Jurkat, Clone E6-1 (cell line): ENCODE measurements around the gene KARS1.
"Not testable (repeated sequence)": the region's sequence is repeated elsewhere in the genome, so short reads cannot be mapped to it uniquely, and the experiment has no call there.

Experiments
- DNase-seq: peaks from one replicate; pipeline ENCODE4 v3.0.0-alpha.2; 2011; ENCODE audit warnings: low read depth, low spot score
- H3K4me3 ChIP-seq: 2 replicates; pipeline ENCODE4 v1.5.1; 2011; ENCODE audit warnings: mild to moderate bottlenecking, low read length, control low read depth, moderate library complexity

KARS1 gene

GRCh38 chr16:75591927-75592326, 55.5 kb downstream of the KARS1 start:
- H3K4me3 ChIP-seq, DNase-seq: not testable (repeated sequence)

- DNase-seq: no peak
- no peak overlapping the region for H3K4me3 ChIP-seq
Measured at GRCh38 chr16:75590920-75591843, 56.3 kb downstream of the KARS1 start.

DNA sequence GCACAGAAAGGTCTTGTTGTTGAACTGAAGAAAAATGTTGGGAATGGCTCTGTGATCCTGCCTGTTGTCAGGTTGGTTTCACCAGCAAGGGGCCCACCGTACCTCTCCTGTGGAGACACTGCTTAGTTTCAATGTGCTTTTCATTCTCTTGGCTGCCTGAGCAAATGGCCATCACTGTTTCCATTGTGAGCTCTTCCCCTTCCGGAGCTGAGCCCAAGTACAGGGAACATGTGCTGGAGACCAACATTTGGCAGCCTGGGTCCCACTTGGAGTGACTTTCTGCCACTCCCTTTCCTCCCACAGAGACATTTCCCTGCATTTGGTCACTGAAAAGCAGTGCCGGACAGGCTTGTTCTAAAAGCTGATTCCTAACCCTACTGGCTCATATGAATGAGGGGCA, 58.2 kb downstream of the KARS1 start:
- H3K4me3 ChIP-seq: no peak overlapping the region
- no peak for DNase-seq

DNA sequence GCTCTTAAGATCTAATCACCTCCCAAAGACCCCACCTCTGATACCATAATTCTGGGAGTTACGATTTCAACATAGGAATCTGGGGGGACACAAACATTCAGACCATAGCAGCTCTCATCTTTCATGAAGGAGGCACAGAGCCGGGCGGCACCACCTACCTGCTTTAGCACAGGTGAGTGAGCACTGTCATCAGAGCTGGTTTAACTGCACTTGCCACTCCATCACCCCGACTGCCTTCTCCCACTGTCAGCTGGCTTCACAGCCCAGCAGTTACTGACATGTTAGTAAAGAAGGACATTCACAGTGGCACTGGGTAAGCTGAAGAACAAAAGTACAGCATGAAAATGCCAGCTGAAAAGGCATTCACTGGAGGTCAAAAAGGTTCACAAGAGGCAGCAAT, 58.7 kb downstream of the KARS1 start:
- no peak for DNase-seq
- H3K4me3 ChIP-seq: no peak overlapping the region

DNA sequence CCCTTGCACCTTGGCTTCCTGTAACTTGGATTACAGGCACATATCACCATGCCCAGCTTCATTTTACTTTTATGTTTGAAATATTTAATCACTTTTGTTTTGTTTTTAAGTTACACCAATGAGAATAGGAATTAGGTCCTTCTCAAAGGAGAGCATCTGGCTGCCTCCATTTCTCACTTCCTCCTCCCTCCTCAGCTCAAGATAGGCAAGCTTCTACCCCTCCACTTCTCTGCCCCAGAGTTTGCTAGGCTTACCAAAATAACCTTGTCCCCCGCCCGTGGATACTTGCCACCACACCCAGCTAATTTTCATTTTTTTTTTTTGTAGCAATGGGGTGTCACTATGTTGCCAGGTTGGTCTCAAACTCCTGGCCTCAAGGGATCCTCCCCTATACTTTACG, 63.4 kb downstream of the KARS1 start:
- DNase-seq: no peak
- no peak overlapping the region for H3K4me3 ChIP-seq

DNA sequence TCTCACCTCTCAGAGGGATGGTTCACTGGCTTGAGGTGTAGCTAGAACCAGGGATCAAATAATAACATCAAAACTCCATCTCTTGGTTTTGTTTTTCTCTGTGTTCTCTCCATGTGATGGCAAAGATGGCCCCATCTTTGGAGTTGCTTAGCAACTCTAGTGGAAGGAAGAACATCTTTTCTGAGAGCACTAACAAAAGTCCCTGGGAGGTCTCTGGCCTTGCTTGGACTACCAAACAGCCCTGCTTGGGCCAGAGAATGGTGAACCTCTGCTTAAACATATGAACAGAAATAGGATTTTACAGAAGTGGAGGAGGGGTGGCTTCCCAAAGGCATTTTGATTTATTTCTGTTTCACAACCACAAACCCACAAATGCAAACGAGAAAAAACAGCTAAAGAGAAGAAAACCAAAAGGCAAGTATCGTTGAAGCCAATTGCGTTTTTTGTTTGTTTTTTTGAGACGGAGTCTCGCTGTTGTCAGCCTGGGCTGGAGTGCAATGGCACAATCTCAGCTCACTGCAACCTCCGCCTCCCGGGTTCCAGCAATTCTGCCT, 68.1 kb downstream of the KARS1 start:
- no peak for DNase-seq

DNA sequence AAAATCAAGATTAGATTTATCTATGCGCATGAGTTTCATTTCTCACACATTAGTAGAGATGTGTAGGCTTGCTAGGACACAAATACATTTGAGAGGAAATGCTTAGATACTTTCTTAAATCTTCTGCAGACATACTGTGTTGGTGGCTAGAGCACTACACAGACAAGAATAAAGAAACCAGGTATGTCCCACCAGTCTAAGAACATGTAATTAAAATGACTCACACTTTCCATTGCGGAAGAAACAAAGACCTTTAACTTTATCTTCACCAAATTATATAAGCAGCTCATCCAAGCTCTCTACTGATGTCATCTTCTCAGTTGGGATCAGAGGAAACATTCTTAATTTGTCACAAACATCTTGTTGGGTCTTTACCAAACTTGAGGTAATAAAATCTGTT, 68.7 kb downstream of the KARS1 start:
- DNase-seq: no peak
- no peak overlapping the region for H3K4me3 ChIP-seq

More for the DNA sequence above, 68.1 kb downstream of the KARS1 start:
- no peak overlapping the region for H3K4me3 ChIP-seq

GRCh38 chr16:75578212-75578611, 69.3 kb downstream of the KARS1 start:
- H3K4me3 ChIP-seq: no peak overlapping the region
- no peak for DNase-seq
